OCI-LY3 (cell line): ENCODE results near the gene ALKBH3.

Source experiments
- CTCF ChIP-seq: fragments of 200-600, 300-600 bp; sonication (generic); IDR thresholded peaks from 2 replicates; pipeline ENCODE4 v1.5.1; 2014; ENCODE audit warnings: antibody characterized with exemption, low read length, low read depth
- EZH2phosphoT487 ChIP-seq: fragments of 200-600 bp; shearing (Covaris generic); IDR thresholded peaks from 2 replicates; pipeline ENCODE4 v1.6.1; 2018; ENCODE audit warnings: antibody characterized with exemption, mixed run types, low read depth

- no peak for TF ChIP-seq CTCF
- TF ChIP-seq EZH2phosphoT487 = no peak
Observed at GRCh38 chr11:43916621-43917020, 36.0 kb downstream of the ALKBH3 start.
